Smooth muscle cell (in vitro differentiated cells): Measurements from ENCODE around the gene ALKBH2. TPM values are rescaled to one million over a fixed set of nuclear protein-coding genes. Genes with fewer than 3 reads are reported as not detected.

Experiments
- DNase-seq: peaks from one replicate; lab custom pipeline; 2025; ENCODE audit not compliant: unreplicated experiment; lab: John Stamatoyannopoulos, UW
- H2AFZ ChIP-seq: fragments of 200-600 bp; sonication (generic); 2 replicates; pipeline ENCODE4 v1.6.0; 2016; ENCODE audit warnings: antibody characterized with exemption, low read depth, mild to moderate bottlenecking
- H3F3A ChIP-seq: fragments of 200-600 bp; sonication (generic); 2 replicates; pipeline ENCODE4 v1.6.0; 2017; ENCODE audit warnings: antibody characterized with exemption, low read depth
- H3K27ac ChIP-seq: fragments of 200-600 bp; sonication (generic); 2 replicates; pipeline ENCODE4 v1.5.1; 2016; ENCODE audit warnings: low read depth, mild to moderate bottlenecking
- H3K27me3 ChIP-seq: fragments of 200-600 bp; sonication (generic); 2 replicates; pipeline ENCODE4 v1.6.1; 2016; ENCODE audit warnings: low read depth, mild to moderate bottlenecking
- H3K36me3 ChIP-seq: fragments of 200-600 bp; sonication (generic); 2 replicates; pipeline ENCODE4 v1.5.1; 2016; ENCODE audit warnings: low read depth
- H3K4me1 ChIP-seq: fragments of 200-600 bp; sonication (generic); 2 replicates; pipeline ENCODE4 v1.5.1; 2016; ENCODE audit warnings: low read depth
- H3K4me2 ChIP-seq: fragments of 200-600 bp; sonication (generic); 2 replicates; pipeline ENCODE4 v1.6.0; 2016; ENCODE audit warnings: mild to moderate bottlenecking
- H3K4me3 ChIP-seq: fragments of 200-600 bp; sonication (generic); 2 replicates; pipeline ENCODE4 v1.5.1; 2016; ENCODE audit warnings: mild to moderate bottlenecking
- H3K79me2 ChIP-seq: fragments of 200-600 bp; sonication (generic); 2 replicates; pipeline ENCODE4 v1.6.0; 2016; ENCODE audit warnings: low read depth, mild to moderate bottlenecking
- H3K9ac ChIP-seq: fragments of 200-600 bp; sonication (generic); 2 replicates; pipeline ENCODE4 v1.6.0; 2016; ENCODE audit warnings: low read depth
- H3K9me3 ChIP-seq: fragments of 200-600 bp; sonication (generic); replicated peaks from 2 replicates; pipeline ENCODE4 v1.5.1; 2016; ENCODE audit warnings: low read depth
- H4K20me1 ChIP-seq: fragments of 200-600 bp; sonication (generic); 2 replicates; pipeline ENCODE4 v1.6.0; 2016; ENCODE audit warnings: low read depth
- CTCF ChIP-seq: fragments of 200-600 bp; sonication (generic); IDR thresholded peaks from 2 replicates; pipeline ENCODE4 v1.5.1; 2017; ENCODE audit warnings: borderline replicate concordance, mild to moderate bottlenecking, antibody characterized with exemption; ENCODE audit not compliant: insufficient read depth, poor library complexity, severe bottlenecking
- WGBS: methylation state at CpG from one replicate; pipeline ENCODE4 v1.1.7; 2016; ENCODE audit warnings: low lambda C conversion rate; 5-methylcytosine and 5-hydroxymethylcytosine counted together
- polyA plus RNA-seq: library from polyadenylated mRNA; unstranded; fragments of >200 nt; fragmentation: Nextera tagmentation; extraction: Ambion mirVana; gene quantifications from 2 replicates; pipeline ENCODE4 v1.2.1, GENCODE V29; 2016
- total RNA-seq: library from RNA; depleted of rRNA; stranded (reverse); fragments of >200 nt; gene quantifications from 2 replicates; pipeline ENCODE4 v1.2.3, GENCODE V29; 2014

ALKBH2 gene
- total and polyA plus RNA-seq, 2 experiments from 2014 or later: 13.6 to 17.6 TPM

GRCh38 chr12:109115758-109116610 lies 22.7 kb upstream of the ALKBH2 start, which contains the start of gene ACACB:
TSS of gene ACACB (plus strand) at chr12:109116587. CDS start at chr12:109139406, 22,819 bp downstream.
- Histone ChIP-seq H3K9ac (no peak within 1 kb of the TSS), H3K27me3 (no peaks in the 10 kb centered on the region), H2AFZ (no peak within 1 kb of the TSS), H4K20me1 (no peaks in the 10 kb centered on the region), H3K27ac (no peak within 1 kb of the TSS), H3K4me3 (no peak within 1 kb of the TSS), H3K4me2 (no peak within 1 kb of the TSS), H3K79me2 (no peaks in the 10 kb centered on the region), H3K9me3 (no peaks in the 10 kb centered on the region), H3K4me1 (peaks cover 13% of the 10 kb centered on the region), H3K36me3 (no peaks in the 10 kb centered on the region), H3F3A (peaks cover 7% of the 10 kb centered on the region)
- WGBS: 76% methylated on average over 14 of the region's 14 CpGs
- TF ChIP-seq CTCF: no peak
- no peak for DNase-seq

DNA sequence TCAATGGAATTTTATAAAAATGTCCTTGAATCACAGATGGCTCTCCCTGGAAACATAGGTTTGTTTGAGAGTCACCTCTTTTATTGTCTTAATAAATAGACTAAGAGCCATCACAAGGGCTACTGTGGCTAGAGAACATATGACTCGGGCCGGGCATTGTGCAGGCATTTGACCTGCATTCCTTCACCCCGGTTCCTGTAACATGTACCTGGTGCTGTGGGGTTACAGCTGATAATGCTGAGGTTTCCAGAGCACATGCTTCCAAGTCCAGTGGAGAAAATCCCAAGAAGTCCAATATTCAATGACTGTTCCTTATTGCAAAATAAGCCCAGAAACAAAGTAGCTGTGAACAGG lies 22.1 kb upstream of the ALKBH2 start:
- no peak for DNase-seq
- no peaks in the 10 kb centered on the region for H3K27me3 ChIP-seq
- H3K36me3 ChIP-seq: no peaks in the 10 kb centered on the region
- TF ChIP-seq CTCF: no peak
- no peaks in the 10 kb centered on the region for H3K9me3 ChIP-seq
- peaks cover 18% of the 10 kb centered on the region for H3K4me1 ChIP-seq
- H3F3A ChIP-seq: peaks cover 12% of the 10 kb centered on the region
- H4K20me1 ChIP-seq: no peaks in the 10 kb centered on the region
- no peaks in the 10 kb centered on the region for H3K79me2 ChIP-seq
- no peak overlapping the region for H2AFZ ChIP-seq
- no peak overlapping the region for H3K4me2 ChIP-seq
- 87% methylated on average over 3 of the region's 3 CpGs for WGBS
- no peak overlapping the region for H3K9ac ChIP-seq
- no peak overlapping the region for H3K4me3 ChIP-seq
- H3K27ac ChIP-seq: no peak overlapping the region

DNA sequence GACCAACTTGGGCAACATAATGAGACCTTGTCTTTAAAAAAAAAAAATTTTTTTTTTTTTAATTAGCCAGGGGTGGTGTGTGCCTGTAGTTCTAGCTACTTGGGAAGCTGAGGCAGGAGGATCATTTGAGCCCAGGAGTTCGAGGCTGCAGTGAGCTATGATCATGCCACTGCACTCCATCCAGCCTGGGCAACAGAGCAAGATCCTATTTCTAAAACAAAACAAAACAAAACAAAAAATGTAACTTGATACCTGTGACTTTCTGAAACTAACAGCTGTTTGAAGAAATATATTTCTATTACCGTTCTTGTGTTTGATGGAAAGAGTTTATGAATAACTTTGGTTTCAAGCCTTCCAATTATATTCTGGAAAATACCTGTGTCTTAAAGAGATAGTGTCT lies 21.4 kb upstream of the ALKBH2 start:
- DNase-seq: no peak
- Histone ChIP-seq H4K20me1 (no peaks in the 10 kb centered on the region), H3K79me2 (no peaks in the 10 kb centered on the region), H3K27ac (no peak overlapping the region), H3K4me2 (no peak overlapping the region), H3F3A (peaks cover 16% of the 10 kb centered on the region), H3K9me3 (no peaks in the 10 kb centered on the region), H2AFZ (no peak overlapping the region), H3K4me1 (peaks cover 18% of the 10 kb centered on the region), H3K9ac (no peak overlapping the region), H3K36me3 (no peaks in the 10 kb centered on the region), H3K4me3 (no peak overlapping the region), H3K27me3 (no peaks in the 10 kb centered on the region)
- WGBS: 94% methylated on average over 2 of the region's 2 CpGs
- TF ChIP-seq CTCF: no peak
